NCI-H524 treated with DMSO at 0.1 percent for 48 hours (cell line): ENCODE data around the gene IL21R.

Source experiments
- DNase-seq: peaks from one replicate; lab custom pipeline; 2025; lab: John Stamatoyannopoulos, UW

The IL21R gene

GRCh38 chr16:27464626-27465482 is 62.9 kb downstream of the IL21R start:
- DNase-seq: no peak

GRCh38 chr16:27465483-27465879 is 63.5 kb downstream of the IL21R start:
- no peak for DNase-seq

GRCh38 chr16:27468941-27469531 is 67.1 kb downstream of the IL21R start:
- DNase-seq: no peak

- no peak for DNase-seq
Measured at GRCh38 chr16:27470567-27471431, 68.8 kb downstream of the IL21R start.

GRCh38 chr16:27471661-27472060 is 69.7 kb downstream of the IL21R start:
- DNase-seq: no peak

GRCh38 chr16:27472091-27473020 is 70.4 kb downstream of the IL21R start:
- no peak for DNase-seq

- DNase-seq: no peak
Measured at GRCh38 chr16:27473101-27473900, 71.3 kb downstream of the IL21R start.

GRCh38 chr16:27474041-27474440 is 72.1 kb downstream of the IL21R start:
- DNase-seq: no peak

GRCh38 chr16:27474921-27475320 is 72.9 kb downstream of the IL21R start:
- no peak for DNase-seq

- no peak for DNase-seq
Measured at GRCh38 chr16:27475561-27475960, 73.6 kb downstream of the IL21R start.

GRCh38 chr16:27476240-27476639 is 74.3 kb downstream of the IL21R start:
- no peak for DNase-seq

GRCh38 chr16:27480761-27481160 is 78.8 kb downstream of the IL21R start:
- DNase-seq: no peak

- no peak for DNase-seq
Measured at GRCh38 chr16:27481282-27481934, 79.4 kb downstream of the IL21R start.

- DNase-seq: no peak
Measured at GRCh38 chr16:27482397-27483087, 80.6 kb downstream of the IL21R start.

- DNase-seq: no peak
Measured at GRCh38 chr16:27483088-27483437, 81.1 kb downstream of the IL21R start.

GRCh38 chr16:27483624-27484023 is 81.7 kb downstream of the IL21R start:
- no peak for DNase-seq

- no peak for DNase-seq
Measured at GRCh38 chr16:27485126-27485525, 83.2 kb downstream of the IL21R start.

- no peak for DNase-seq
Measured at GRCh38 chr16:27485811-27486210, 83.8 kb downstream of the IL21R start.

- no peak for DNase-seq
Measured at GRCh38 chr16:27486344-27486743, 84.4 kb downstream of the IL21R start.

GRCh38 chr16:27486760-27487159 is 84.8 kb downstream of the IL21R start:
- DNase-seq: no peak
